NB4 (cell line): ENCODE results near the gene MTM1.

Experiments used
- CTCF ChIP-seq: IDR thresholded peaks from one replicate; pipeline ENCODE4 v1.5.1; 2012; ENCODE audit warnings: low read depth, low read length
- MAX ChIP-seq: IDR thresholded peaks from 2 replicates; pipeline ENCODE4 v1.6.1; 2011; ENCODE audit warnings: low read depth, low read length
- MYC ChIP-seq: IDR thresholded peaks from 2 replicates; pipeline ENCODE4 v1.6.1; 2011; ENCODE audit warnings: low read depth, low read length
- POLR2A ChIP-seq: IDR thresholded peaks from 2 replicates; pipeline ENCODE4 v1.6.1; 2011; ENCODE audit warnings: mild to moderate bottlenecking; ENCODE audit not compliant: insufficient read length; ENCODE audit errors: extremely low read depth

- TF ChIP-seq CTCF: no peak
- TF ChIP-seq POLR2A: no peak
- no peak for TF ChIP-seq MYC
- no peak for TF ChIP-seq MAX
These were observed 94.7 kb downstream of the MTM1 start for GRCh38 chrX:150663073-150663472.
